GM19238 (cell line): ENCODE results near the gene NBPF6.
"Not testable (repeated sequence)": the region's sequence is repeated elsewhere in the genome, so short reads cannot be mapped to it uniquely, and the experiment has no call there.

ENCODE experiments used
- DNase-seq: peaks from one replicate; pipeline ENCODE4 v3.0.0; 2011; ENCODE audit warnings: low spot score; ENCODE audit not compliant: insufficient read length

Gene NBPF6

GRCh38 chr1:108450043-108450442, at the start of gene NBPF6:
Gene NBPF6, plus strand, starts transcription at chr1:108450343. Its CDS starts 259 bp downstream, at chr1:108450602.
- DNase-seq: not testable (repeated sequence)

- not testable (repeated sequence) for DNase-seq
Measured at GRCh38 chr1:108411098-108411833, 38.9 kb upstream of the NBPF6 start.

GRCh38 chr1:108420129-108420528, 30.0 kb upstream of the NBPF6 start:
- not testable (repeated sequence) for DNase-seq

- DNase-seq: not testable (repeated sequence)
Measured at GRCh38 chr1:108421061-108421916, 28.9 kb upstream of the NBPF6 start.

GRCh38 chr1:108426877-108427276, 23.3 kb upstream of the NBPF6 start:
- not testable (repeated sequence) for DNase-seq

- not testable (repeated sequence) for DNase-seq
Measured at GRCh38 chr1:108432002-108432401, 18.1 kb upstream of the NBPF6 start.

GRCh38 chr1:108433404-108433803, 16.7 kb upstream of the NBPF6 start:
- not testable (repeated sequence) for DNase-seq

- DNase-seq: not testable (repeated sequence)
Measured at GRCh38 chr1:108438536-108438935, 11.6 kb upstream of the NBPF6 start.

GRCh38 chr1:108454521-108454920, 4.4 kb downstream of the NBPF6 start:
- DNase-seq: not testable (repeated sequence)

GRCh38 chr1:108458661-108459060, 8.5 kb downstream of the NBPF6 start:
- DNase-seq: not testable (repeated sequence)

GRCh38 chr1:108461758-108462157, 11.6 kb downstream of the NBPF6 start:
- not testable (repeated sequence) for DNase-seq

- DNase-seq: not testable (repeated sequence)
Measured at GRCh38 chr1:108463962-108464361, 13.8 kb downstream of the NBPF6 start.

GRCh38 chr1:108466166-108466565, 16.0 kb downstream of the NBPF6 start:
- DNase-seq: not testable (repeated sequence)

- DNase-seq: not testable (repeated sequence)
Measured at GRCh38 chr1:108467155-108467554, 17.0 kb downstream of the NBPF6 start.

GRCh38 chr1:108470750-108471149, 20.6 kb downstream of the NBPF6 start:
- DNase-seq: not testable (repeated sequence)

- not testable (repeated sequence) for DNase-seq
Measured at GRCh38 chr1:108474516-108474915, 24.4 kb downstream of the NBPF6 start.

GRCh38 chr1:108478429-108479015, 28.4 kb downstream of the NBPF6 start:
- no peak for DNase-seq

- DNase-seq: no peak
Measured at GRCh38 chr1:108482708-108483107, 32.6 kb downstream of the NBPF6 start.

GRCh38 chr1:108485990-108486389, 35.8 kb downstream of the NBPF6 start:
- DNase-seq: not testable (repeated sequence)

- DNase-seq: not testable (repeated sequence)
Measured at GRCh38 chr1:108486707-108487106, 36.6 kb downstream of the NBPF6 start.

GRCh38 chr1:108495008-108495407, 44.9 kb downstream of the NBPF6 start:
- DNase-seq: not testable (repeated sequence)

GRCh38 chr1:108496856-108497255, 46.7 kb downstream of the NBPF6 start:
- not testable (repeated sequence) for DNase-seq
